ENCODE data around the gene BLOC1S4. TPM values are rescaled to one million over a fixed set of nuclear protein-coding genes. Genes with fewer than 3 reads are reported as not detected.
A peak's percentile ranks its signal among the peaks of the same experiment; 100 is the strongest.

The BLOC1S4 gene
- total RNA-seq, 6 experiments from 2014 or later = 12.7 to 19.0 (median 14.2) TPM

DNA sequence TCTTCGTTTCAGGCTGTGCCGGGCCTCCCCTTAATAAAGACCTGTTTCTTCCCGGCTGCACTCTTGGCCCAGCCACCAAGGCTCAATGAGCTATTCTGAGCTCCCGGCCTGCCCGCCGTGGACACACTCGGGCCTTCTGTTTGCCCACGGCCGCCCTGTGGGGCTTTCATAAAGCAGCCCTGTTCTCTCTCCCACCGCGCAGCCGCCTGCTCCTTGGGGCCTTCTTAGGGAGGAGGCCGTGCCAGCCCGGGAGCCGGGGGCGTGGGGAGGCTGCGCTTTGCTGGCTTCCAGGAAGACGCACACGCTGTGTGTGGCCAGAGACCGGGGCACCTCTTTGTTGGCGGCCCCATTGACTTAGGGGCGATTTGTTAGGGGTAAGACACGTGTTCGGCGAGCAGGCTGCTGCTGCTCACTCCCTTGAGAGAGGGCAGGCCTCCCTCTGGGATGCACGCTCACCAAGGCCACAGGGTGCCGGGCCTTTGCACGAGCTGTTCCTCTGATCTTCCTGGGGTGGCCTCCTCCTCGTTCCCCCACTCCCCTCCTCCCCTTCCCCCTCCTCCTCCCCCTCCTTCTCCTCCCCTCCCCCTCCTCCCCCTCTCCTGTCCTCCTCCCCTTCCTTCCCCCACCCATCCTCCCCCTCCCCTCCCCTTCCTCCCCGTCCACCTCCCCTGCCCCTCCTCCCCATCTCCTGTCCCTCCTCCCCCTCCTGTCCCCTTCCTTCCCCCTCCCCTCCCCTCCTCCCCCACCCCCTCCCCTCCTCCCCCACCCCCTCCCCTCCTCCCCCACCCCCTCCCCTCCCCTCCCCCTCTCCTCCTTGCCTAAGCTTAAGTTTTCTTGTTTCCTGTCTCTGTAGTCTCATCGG lies 11.3 kb downstream of the BLOC1S4 start:
- no peak for DNase-seq
- no peak overlapping the region for H3K4me3 Mint-ChIP-seq
- no peak overlapping the region for H3K27ac Mint-ChIP-seq

DNA sequence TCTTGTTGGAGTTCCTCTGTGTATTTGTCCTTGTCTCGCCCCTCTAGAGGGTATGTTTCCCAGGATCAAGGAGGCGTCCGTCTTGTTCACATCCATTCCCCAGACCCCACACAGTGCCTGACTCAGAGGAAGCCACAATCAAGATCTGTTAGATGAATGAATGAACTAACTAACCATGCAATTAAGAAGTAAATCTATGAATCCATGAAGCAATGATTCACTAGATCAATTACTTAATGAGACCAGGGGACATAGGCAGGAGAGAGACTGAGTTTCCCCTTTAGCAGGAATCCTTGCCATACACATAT lies 11.9 kb downstream of the BLOC1S4 start:
- Mint-ChIP-seq H3K4me3 (no peak overlapping the region), H3K36me3 (ENCODE audit: low read depth) (peaks cover 3% of the 10 kb centered on the region; the same call in 1 of the 2 replicates), H3K9me3 (peaks cover 5% of the 10 kb centered on the region; the same call in 1 of the 2 replicates), H3K4me1 (ENCODE audit: low read depth) (peaks cover 18% of the 10 kb centered on the region), H3K27ac (no peak overlapping the region), H3K27me3 (ENCODE audit: insufficient read depth) (peaks cover 2% of the 10 kb centered on the region)
- no peak for DNase-seq
- TF ChIP-seq, protein P1, sequence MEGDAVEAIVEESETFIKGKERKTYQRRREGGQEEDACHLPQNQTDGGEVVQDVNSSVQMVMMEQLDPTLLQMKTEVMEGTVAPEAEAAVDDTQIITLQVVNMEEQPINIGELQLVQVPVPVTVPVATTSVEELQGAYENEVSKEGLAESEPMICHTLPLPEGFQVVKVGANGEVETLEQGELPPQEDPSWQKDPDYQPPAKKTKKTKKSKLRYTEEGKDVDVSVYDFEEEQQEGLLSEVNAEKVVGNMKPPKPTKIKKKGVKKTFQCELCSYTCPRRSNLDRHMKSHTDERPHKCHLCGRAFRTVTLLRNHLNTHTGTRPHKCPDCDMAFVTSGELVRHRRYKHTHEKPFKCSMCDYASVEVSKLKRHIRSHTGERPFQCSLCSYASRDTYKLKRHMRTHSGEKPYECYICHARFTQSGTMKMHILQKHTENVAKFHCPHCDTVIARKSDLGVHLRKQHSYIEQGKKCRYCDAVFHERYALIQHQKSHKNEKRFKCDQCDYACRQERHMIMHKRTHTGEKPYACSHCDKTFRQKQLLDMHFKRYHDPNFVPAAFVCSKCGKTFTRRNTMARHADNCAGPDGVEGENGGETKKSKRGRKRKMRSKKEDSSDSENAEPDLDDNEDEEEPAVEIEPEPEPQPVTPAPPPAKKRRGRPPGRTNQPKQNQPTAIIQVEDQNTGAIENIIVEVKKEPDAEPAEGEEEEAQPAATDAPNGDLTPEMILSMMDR (IDR thresholded peaks at IDR 0.05) = no peak

More for the DNA sequence above, 11.3 kb downstream of the BLOC1S4 start:
- TF ChIP-seq, protein P1 (IDR thresholded peaks at IDR 0.05) = no peak
- Mint-ChIP-seq H3K27me3 (ENCODE audit: insufficient read depth) (peaks cover 2% of the 10 kb centered on the region), H3K4me1 (ENCODE audit: low read depth) (peaks cover 13% of the 10 kb centered on the region), H3K9me3 (peaks cover 5% of the 10 kb centered on the region; the same call in 1 of the 2 replicates), H3K36me3 (ENCODE audit: low read depth) (peaks cover under 1% of the 10 kb centered on the region; the same call in 1 of the 2 replicates)

DNA sequence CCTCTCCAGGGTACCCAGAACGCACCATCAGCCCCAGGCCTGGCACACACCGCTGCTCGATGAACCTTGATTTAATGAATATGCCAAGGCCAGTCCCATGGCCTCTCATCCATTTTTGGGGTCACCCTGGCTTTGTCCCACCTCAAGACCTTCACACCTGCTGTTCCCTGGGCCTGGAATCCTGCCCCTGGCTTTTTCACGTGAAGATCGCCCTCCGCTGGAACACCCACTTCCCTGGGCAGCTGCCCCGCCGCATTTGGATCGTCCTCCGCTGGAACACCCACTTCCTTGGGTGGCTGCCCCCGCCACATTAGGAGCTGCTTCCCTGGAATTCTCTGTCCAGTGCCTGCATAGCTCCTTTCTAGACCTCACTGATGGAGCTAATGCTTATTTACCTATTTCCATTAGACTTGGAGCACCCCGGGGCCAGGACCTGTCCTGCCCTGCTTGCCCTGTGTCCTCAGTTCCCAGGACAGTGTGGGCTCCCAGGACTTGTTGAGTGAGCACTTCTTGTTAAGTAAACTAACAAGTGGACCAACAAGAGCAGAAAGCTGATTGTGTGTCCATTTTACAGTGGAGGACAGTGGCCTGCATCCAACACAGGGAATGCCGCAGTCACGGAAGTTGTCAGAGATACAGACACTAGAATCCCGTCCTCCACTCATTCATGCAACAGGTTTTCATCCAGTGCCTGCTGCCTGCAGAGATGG lies 12.5 kb downstream of the BLOC1S4 start:
- DNase-seq = no peak
- Mint-ChIP-seq H3K4me1 (ENCODE audit: low read depth) (peaks cover 18% of the 10 kb centered on the region), H3K27ac (no peak overlapping the region), H3K4me3 (no peak overlapping the region), H3K27me3 (ENCODE audit: insufficient read depth) (peaks cover 2% of the 10 kb centered on the region), H3K9me3 (peaks cover 5% of the 10 kb centered on the region; the same call in 1 of the 2 replicates), H3K36me3 (ENCODE audit: low read depth) (peaks cover 3% of the 10 kb centered on the region; the same call in 1 of the 2 replicates)
- TF ChIP-seq, protein P1 (IDR thresholded peaks at IDR 0.05) = peak; percentile 9; the same call in 1 of the 2 replicates

DNA sequence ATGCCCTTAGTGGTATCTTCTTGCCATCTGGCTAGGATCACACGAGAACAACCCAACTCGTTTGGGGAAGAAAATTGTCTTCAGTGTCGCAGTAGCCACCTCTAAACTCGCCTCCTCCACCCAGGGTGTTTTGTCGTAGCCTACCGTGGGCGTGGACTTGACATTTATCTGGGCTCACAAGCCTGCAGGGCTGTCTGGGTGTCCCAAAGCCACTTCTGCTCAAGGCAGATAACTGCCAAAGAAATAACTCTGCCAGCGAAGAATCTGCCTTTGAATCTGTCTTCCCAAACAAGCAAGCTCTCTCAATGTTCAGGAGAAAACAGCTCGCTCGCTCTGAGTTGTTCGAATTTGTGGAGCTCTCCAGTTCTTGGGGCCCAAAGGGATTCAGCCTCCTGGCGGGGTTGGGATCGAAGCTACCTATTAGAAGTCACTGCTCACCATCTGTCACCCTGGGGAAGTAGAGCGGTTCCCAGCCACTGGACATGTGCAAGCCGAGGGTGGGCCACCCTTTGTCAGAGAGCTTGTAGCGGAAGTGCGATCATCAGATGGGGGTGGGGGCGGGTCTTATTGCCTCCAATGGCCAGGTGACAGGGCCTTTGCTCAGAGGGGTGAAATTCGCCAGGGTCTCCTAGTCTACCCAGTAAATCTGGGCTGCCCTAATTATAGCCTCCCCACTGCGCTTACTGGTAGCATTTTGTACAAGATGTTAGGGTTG lies 14.8 kb downstream of the BLOC1S4 start:
- TF ChIP-seq, protein P1 (IDR thresholded peaks at IDR 0.05) = no peak
- Mint-ChIP-seq H3K27me3 (ENCODE audit: insufficient read depth) (peaks cover 2% of the 10 kb centered on the region), H3K36me3 (ENCODE audit: low read depth) (peaks cover 3% of the 10 kb centered on the region; the same call in 1 of the 2 replicates), H3K9me3 (no peaks in the 10 kb centered on the region), H3K27ac (peak overlapping the region; percentile 99), H3K4me3 (no peak overlapping the region), H3K4me1 (ENCODE audit: low read depth) (peaks cover 8% of the 10 kb centered on the region)
- DNase-seq = no peak

DNA sequence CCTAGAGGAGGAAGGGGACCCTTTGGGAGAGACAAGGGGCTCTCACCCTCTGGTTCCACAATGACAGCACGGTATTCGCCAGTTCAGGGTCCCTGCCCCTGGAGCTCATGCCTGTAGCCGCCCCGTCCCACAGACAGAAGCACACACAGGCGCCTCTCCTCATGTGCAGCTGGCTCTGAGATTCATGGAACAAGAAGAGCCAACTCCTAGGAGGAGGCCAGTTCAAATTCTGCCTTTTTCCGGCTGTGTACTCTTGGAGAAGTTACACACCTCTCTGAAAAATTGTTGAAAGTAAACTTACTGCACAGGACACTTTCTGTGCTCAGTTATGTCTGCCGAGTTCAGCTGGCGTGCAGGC lies 15.3 kb downstream of the BLOC1S4 start:
- H3K27me3 Mint-ChIP-seq (ENCODE audit: insufficient read depth) = peaks cover 2% of the 10 kb centered on the region
- DNase-seq = no peak
- TF ChIP-seq, protein P1 (IDR thresholded peaks at IDR 0.05) = no peak
- peaks cover 3% of the 10 kb centered on the region; the same call in 1 of the 2 replicates for H3K36me3 Mint-ChIP-seq (ENCODE audit: low read depth)
- H3K27ac Mint-ChIP-seq = peak overlapping the region; percentile 99
- H3K4me3 Mint-ChIP-seq = no peak overlapping the region
- no peaks in the 10 kb centered on the region for H3K9me3 Mint-ChIP-seq
- H3K4me1 Mint-ChIP-seq (ENCODE audit: low read depth) = peaks cover 8% of the 10 kb centered on the region

All from HFFc6 (cell line).